Psoas muscle (tissue), 8 donors: Measurements from ENCODE around the gene MTFP1. TPM values are rescaled to one million over a fixed set of nuclear protein-coding genes. Genes with fewer than 3 reads are reported as not detected.

ENCODE experiments used
- ATAC-seq, 4 donors: fragments of 200-7000 bp; cut with Tn5 transposase; one replicate each; pipeline ENCODE4 v1.9.1; 2020; ENCODE audit warnings: moderate library complexity in 3 of 4, mild to moderate bottlenecking in 2 of 4
- DNase-seq, 2 donors: peaks; one replicate each; pipeline ENCODE4 v3.0.0-alpha.2; 2020
- H3K27ac ChIP-seq: fragments of 200-600 bp; one replicate; pipeline ENCODE4 v1.8.0; 2022
- H3K27me3 ChIP-seq, 3 donors: fragments of 200-600 bp in 1 of 3; one replicate each; pipeline versions ENCODE4 v1.6.1 to v1.8.0; 2013 to 2022; ENCODE audit warnings: low read length in 2 of 3, mild to moderate bottlenecking in 2 of 3, moderate library complexity in 1 of 3; ENCODE audit not compliant: insufficient read depth in 3 of 3
- H3K36me3 ChIP-seq, 2 donors: fragments of 200-600 bp in 1 of 2; one replicate each; pipeline versions ENCODE4 v1.6.1 to v1.8.0; 2013 to 2022; ENCODE audit warnings: low read depth in 1 of 2, mild to moderate bottlenecking in 1 of 2, moderate library complexity in 1 of 2; ENCODE audit not compliant: insufficient read depth in 1 of 2
- H3K4me1 ChIP-seq: fragments of 200-600 bp; one replicate; pipeline ENCODE4 v1.8.0; 2022
- H3K4me3 ChIP-seq: fragments of 200-600 bp; one replicate; pipeline ENCODE4 v1.8.0; 2022; ENCODE audit warnings: mild to moderate bottlenecking
- H3K9me3 ChIP-seq: fragments of 200-600 bp; one replicate; pipeline ENCODE4 v1.8.0; 2022
- CTCF ChIP-seq: fragments of 200-600 bp; IDR thresholded peaks from one replicate; pipeline ENCODE4 v1.8.0; 2022; ENCODE audit warnings: antibody characterized with exemption
- WGBS, 3 donors: extraction: QIAGEN DNeasy Blood & Tissue Kit; methylation state at CpG; one replicate each; pipeline versions ENCODE4 v1.1.6 to v1.1.7; 2013; 5-methylcytosine and 5-hydroxymethylcytosine counted together
- intact Hi-C, 2 donors: fragments of 100-400 bp; cut with DNase I; formaldehyde crosslinking; loops; one replicate each; pipeline versions ENCODE4 v1.11.0 to v1.14.2; 2022
- polyA plus RNA-seq, 3 donors: library from polyadenylated mRNA; stranded (reverse); fragments of 200-250 nt; gene quantifications; one replicate each; pipeline ENCODE4 v1.2.3, GENCODE V29; 2013
- total RNA-seq, 4 donors: library from RNA; stranded (reverse); fragmentation: NEBNext Ultra II Directional in 2 of 4; extraction: Animal tissue kit (Norgen Biotek cat#: 25700) in 2 of 4; gene quantifications; one replicate each; pipeline versions ENCODE4 v1.2.1 to v1.2.4, GENCODE V29; 2021 to 2023
- donor health status: healthy with polysubstance abuse.
- donor health status: DM: no; HTN: no; CAD: no; lungs with moderate emphysema.
- donor health status: Bipolar disorder and iron deficiency.
- donor health status: healthy.
- donor health status: DM: yes; HTN: yes; CAD: no.
- donor health status: DM: no; HTN: no; CAD: no.
- donor health status: DM: no; HTN: no; CAD: no.
- donor health status: DM: yes; HTN: yes; CAD: no.

Gene MTFP1
- total and polyA plus RNA-seq, 7 donors = 4.3 to 156 (median 50.8) TPM

GRCh38 chr22:30427871-30428270 is 2.3 kb downstream of the MTFP1 start:
- Histone ChIP-seq H3K36me3 (no peaks in the 10 kb centered on the region), H3K27me3 (no peaks in the 10 kb centered on the region), H3K27ac (no peak overlapping the region), H3K4me1 (peaks cover 9% of the 10 kb centered on the region), H3K9me3 (no peaks in the 10 kb centered on the region), H3K4me3 (no peak overlapping the region)
- TF ChIP-seq CTCF = no peak
- ATAC-seq (no peak), DNase-seq (peak in 1 of 2 donors; percentile 21)
- intact Hi-C loops = loop anchor here (2.0 to 10.0 kb wide), 4 partner anchors 36 to 177 kb away; partner anchors contain the start of genes CCDC157 (in 1 of the 2), SF3A1 (in 1 of the 2) and TCN2 (in 1 of the 2)
- WGBS, 3 donors = 73 to 90% (median 74%) methylated on average over 1 of the region's 1 CpG

GRCh38 chr22:30429887-30430286 is 4.3 kb downstream of the MTFP1 start:
- no peak for TF ChIP-seq CTCF
- DNase-seq = no peak
- intact Hi-C loops = loop anchor here (5.0 to 10.0 kb wide), 3 partner anchors 38 to 175 kb away; partner anchors contain the start of genes CCDC157 (in 1 of the 2), SF3A1 (in 1 of the 2) and TCN2 (in 1 of the 2)

GRCh38 chr22:30430933-30431332 is 5.4 kb downstream of the MTFP1 start:
- Histone ChIP-seq H3K27ac (no peak overlapping the region), H3K27me3 (no peaks in the 10 kb centered on the region), H3K4me1 (no peaks in the 10 kb centered on the region), H3K9me3 (no peaks in the 10 kb centered on the region), H3K4me3 (no peak overlapping the region), H3K36me3 (no peaks in the 10 kb centered on the region)
- DNase-seq (peak in 1 of 2 donors; percentile 49), ATAC-seq (no peak)
- 73 to 77% (median 73%) methylated on average over 4 of the region's 4 CpGs for WGBS, 3 donors
- no peak for TF ChIP-seq CTCF
- intact Hi-C loops = no loop called here

More at GRCh38 chr22:30429887-30430286, 4.3 kb downstream of the MTFP1 start:
- Histone ChIP-seq H3K4me1 (peaks cover 2% of the 10 kb centered on the region), H3K9me3 (no peaks in the 10 kb centered on the region), H3K4me3 (no peak overlapping the region), H3K36me3 (no peaks in the 10 kb centered on the region), H3K27ac (no peak overlapping the region), H3K27me3 (no peaks in the 10 kb centered on the region)
- WGBS, 3 donors = 46 to 57% (median 54%) methylated on average over 4 of the region's 4 CpGs
- no peak for ATAC-seq

- Histone ChIP-seq H3K4me1 (no peaks in the 10 kb centered on the region), H3K36me3 (no peaks in the 10 kb centered on the region), H3K4me3 (no peak overlapping the region), H3K27me3 (no peaks in the 10 kb centered on the region), H3K27ac (no peak overlapping the region), H3K9me3 (no peaks in the 10 kb centered on the region)
- DNase-seq (no peak), ATAC-seq (no peak)
- intact Hi-C loops = no loop called here
- 87 to 91% (median 90%) methylated on average over 4 of the region's 4 CpGs for WGBS, 3 donors
- TF ChIP-seq CTCF = no peak
Measured at GRCh38 chr22:30432096-30432495, 6.5 kb downstream of the MTFP1 start.

- no peak overlapping the region for H3K4me3 ChIP-seq
- no peak overlapping the region for H3K27ac ChIP-seq
- WGBS, 3 donors = 60 to 73% (median 72%) methylated on average over 1 to 2 of the region's 2 CpGs
- TF ChIP-seq CTCF = no peak
- H3K36me3 ChIP-seq = no peaks in the 10 kb centered on the region
- DNase-seq = no peak
- no peaks in the 10 kb centered on the region for H3K27me3 ChIP-seq
- no peak for ATAC-seq
- intact Hi-C loops = no loop called here
- no peaks in the 10 kb centered on the region for H3K4me1 ChIP-seq
- no peaks in the 10 kb centered on the region for H3K9me3 ChIP-seq
Measured at GRCh38 chr22:30432520-30432919, 7.0 kb downstream of the MTFP1 start.
